Stomach smooth muscle (tissue), 2 donors: ENCODE measurements around the gene ITCH.
"Not testable (repeated sequence)": the region's sequence is repeated elsewhere in the genome, so short reads cannot be mapped to it uniquely, and the experiment has no call there.

ENCODE experiments used
- H3K27ac ChIP-seq: one replicate; pipeline ENCODE4 v1.7.0; 2013; ENCODE audit warnings: mild to moderate bottlenecking, low read length, inconsistent platforms
- H3K27me3 ChIP-seq, 2 donors: one replicate each; pipeline ENCODE4 v1.7.0; 2013; ENCODE audit warnings: low read length in 2 of 2; ENCODE audit not compliant: insufficient read depth in 2 of 2, control insufficient read depth in 1 of 2
- H3K36me3 ChIP-seq, 2 donors: one replicate each; pipeline ENCODE4 v1.7.0; 2013; ENCODE audit warnings: low read length in 2 of 2; ENCODE audit not compliant: control insufficient read depth in 2 of 2, insufficient read depth in 2 of 2
- H3K4me1 ChIP-seq: one replicate; pipeline ENCODE4 v1.7.0; 2013; ENCODE audit warnings: low read length; ENCODE audit not compliant: control insufficient read depth, insufficient read depth
- H3K4me3 ChIP-seq, 2 donors: one replicate each; pipeline ENCODE4 v1.7.0; 2013; ENCODE audit warnings: low read length in 2 of 2
- H3K9ac ChIP-seq, 2 donors: one replicate each; pipeline ENCODE4 v1.7.0; 2013; ENCODE audit warnings: low read length in 2 of 2, mild to moderate bottlenecking in 1 of 2
- H3K9me3 ChIP-seq, 2 donors: one replicate each; pipeline ENCODE4 v1.7.0; 2013; ENCODE audit warnings: low read length in 2 of 2; ENCODE audit not compliant: control insufficient read depth in 2 of 2
- donor health status: healthy.
- donor health status: Pancreatic carcinoma.

Gene ITCH

GRCh38 chr20:34437330-34437986, 74.4 kb downstream of the ITCH start:
- Histone ChIP-seq H3K27ac (no peak overlapping the region), H3K4me3 (no peak overlapping the region), H3K36me3 (peaks cover 17 to 21% of the 10 kb centered on the region in 2 donors), H3K9me3 (no peaks in the 10 kb centered on the region), H3K9ac (no peak overlapping the region), H3K4me1 (no peaks in the 10 kb centered on the region), H3K27me3 (no peaks in the 10 kb centered on the region)

GRCh38 chr20:34439168-34439567, 76.1 kb downstream of the ITCH start:
- Histone ChIP-seq H3K27ac (no peak overlapping the region), H3K9ac (no peak overlapping the region), H3K36me3 (peaks cover 17 to 24% of the 10 kb centered on the region in 2 donors), H3K4me1 (no peaks in the 10 kb centered on the region), H3K27me3 (no peaks in the 10 kb centered on the region), H3K4me3 (no peak overlapping the region), H3K9me3 (no peaks in the 10 kb centered on the region)

- H3K4me1 ChIP-seq, H3K4me3 ChIP-seq, H3K27me3 ChIP-seq, H3K27ac ChIP-seq, H3K9me3 ChIP-seq, H3K9ac ChIP-seq: not testable (repeated sequence)
- H3K36me3 ChIP-seq = peaks cover 31 to 40% of the 10 kb centered on the region in 2 donors
These were observed 78.3 kb downstream of the ITCH start for GRCh38 chr20:34441423-34441822.

GRCh38 chr20:34443546-34443945, 80.5 kb downstream of the ITCH start:
- Histone ChIP-seq H3K4me1 (no peaks in the 10 kb centered on the region), H3K36me3 (peaks cover 28 to 39% of the 10 kb centered on the region in 2 donors), H3K9me3 (no peaks in the 10 kb centered on the region), H3K27ac (no peak overlapping the region), H3K9ac (no peak overlapping the region), H3K4me3 (no peak overlapping the region), H3K27me3 (no peaks in the 10 kb centered on the region)

- H3K36me3 ChIP-seq = peaks cover 23 to 31% of the 10 kb centered on the region in 2 donors
- no peak overlapping the region for H3K9ac ChIP-seq
- H3K4me3 ChIP-seq = no peak overlapping the region
- no peak overlapping the region for H3K27ac ChIP-seq
- H3K9me3 ChIP-seq = no peaks in the 10 kb centered on the region
- no peaks in the 10 kb centered on the region for H3K27me3 ChIP-seq
- H3K4me1 ChIP-seq = no peaks in the 10 kb centered on the region
These were observed 82.3 kb downstream of the ITCH start for GRCh38 chr20:34445177-34446065.

- H3K4me3 ChIP-seq = no peak overlapping the region
- peaks cover 23 to 34% of the 10 kb centered on the region in 2 donors for H3K36me3 ChIP-seq
- H3K9me3 ChIP-seq = no peaks in the 10 kb centered on the region
- H3K27me3 ChIP-seq = no peaks in the 10 kb centered on the region
- no peak overlapping the region for H3K27ac ChIP-seq
- no peak overlapping the region for H3K9ac ChIP-seq
- H3K4me1 ChIP-seq = no peaks in the 10 kb centered on the region
These were observed 85.4 kb downstream of the ITCH start for GRCh38 chr20:34448517-34448916.

GRCh38 chr20:34449674-34450592, 86.9 kb downstream of the ITCH start:
- H3K36me3 ChIP-seq = peaks cover 18 to 27% of the 10 kb centered on the region in 2 donors
- H3K9me3 ChIP-seq = no peaks in the 10 kb centered on the region
- H3K4me1 ChIP-seq = no peaks in the 10 kb centered on the region
- H3K4me3 ChIP-seq = no peak overlapping the region
- no peak overlapping the region for H3K9ac ChIP-seq
- no peaks in the 10 kb centered on the region for H3K27me3 ChIP-seq
- no peak overlapping the region for H3K27ac ChIP-seq

GRCh38 chr20:34452281-34452982, 89.4 kb downstream of the ITCH start:
- no peak overlapping the region for H3K4me3 ChIP-seq
- H3K36me3 ChIP-seq = peaks cover 12 to 17% of the 10 kb centered on the region in 2 donors
- no peak overlapping the region for H3K9ac ChIP-seq
- H3K9me3 ChIP-seq = no peaks in the 10 kb centered on the region
- no peaks in the 10 kb centered on the region for H3K4me1 ChIP-seq
- no peak overlapping the region for H3K27ac ChIP-seq
- H3K27me3 ChIP-seq = no peaks in the 10 kb centered on the region

- Histone ChIP-seq H3K36me3 (peaks cover 14 to 18% of the 10 kb centered on the region in 2 donors), H3K9ac (no peak overlapping the region), H3K27me3 (no peaks in the 10 kb centered on the region), H3K27ac (no peak overlapping the region), H3K4me3 (no peak overlapping the region), H3K4me1 (peaks cover 5% of the 10 kb centered on the region), H3K9me3 (no peaks in the 10 kb centered on the region)
These were observed 95.6 kb downstream of the ITCH start for GRCh38 chr20:34458631-34459030.
